ENCODE results near the gene PAIP1. TPM values are rescaled to one million over a fixed set of nuclear protein-coding genes. Genes with fewer than 3 reads are reported as not detected.
"Not testable (repeated sequence)": the region's sequence is repeated elsewhere in the genome, so short reads cannot be mapped to it uniquely, and the experiment has no call there.

The PAIP1 gene
- total and polyA plus RNA-seq, 2 experiments from 2014 or later = 123 to 131 TPM

- Histone ChIP-seq H3K9me3 (ENCODE audit: low read depth) (no peaks in the 10 kb centered on the region), H3K4me1 (ENCODE audit: insufficient read depth) (no peaks in the 10 kb centered on the region), H4K20me1 (ENCODE audit: insufficient read depth, poor library complexity, severe bottlenecking) (peaks cover 5% of the 10 kb centered on the region), H3K4me2 (no peak overlapping the region), H2AFZ (no peak overlapping the region), H3K27ac (no peak overlapping the region), H3K9me2 (replicated peaks; ENCODE audit: insufficient read depth) (no peaks in the 10 kb centered on the region), H3K4me3 (no peak overlapping the region), H3K79me2 (peaks cover 10% of the 10 kb centered on the region), H3K27me3 (no peaks in the 10 kb centered on the region), H3K36me3 (replicated peaks; ENCODE audit: insufficient read depth, low read depth) (no peaks in the 10 kb centered on the region)
- no peak for DNase-seq (ENCODE audit: low spot score)
- 59% methylated on average over 2 of the region's 2 CpGs for WGBS (ENCODE audit: low lambda C conversion rate, missing lambda C conversion rate)
- TF ChIP-seq, protein P1, sequence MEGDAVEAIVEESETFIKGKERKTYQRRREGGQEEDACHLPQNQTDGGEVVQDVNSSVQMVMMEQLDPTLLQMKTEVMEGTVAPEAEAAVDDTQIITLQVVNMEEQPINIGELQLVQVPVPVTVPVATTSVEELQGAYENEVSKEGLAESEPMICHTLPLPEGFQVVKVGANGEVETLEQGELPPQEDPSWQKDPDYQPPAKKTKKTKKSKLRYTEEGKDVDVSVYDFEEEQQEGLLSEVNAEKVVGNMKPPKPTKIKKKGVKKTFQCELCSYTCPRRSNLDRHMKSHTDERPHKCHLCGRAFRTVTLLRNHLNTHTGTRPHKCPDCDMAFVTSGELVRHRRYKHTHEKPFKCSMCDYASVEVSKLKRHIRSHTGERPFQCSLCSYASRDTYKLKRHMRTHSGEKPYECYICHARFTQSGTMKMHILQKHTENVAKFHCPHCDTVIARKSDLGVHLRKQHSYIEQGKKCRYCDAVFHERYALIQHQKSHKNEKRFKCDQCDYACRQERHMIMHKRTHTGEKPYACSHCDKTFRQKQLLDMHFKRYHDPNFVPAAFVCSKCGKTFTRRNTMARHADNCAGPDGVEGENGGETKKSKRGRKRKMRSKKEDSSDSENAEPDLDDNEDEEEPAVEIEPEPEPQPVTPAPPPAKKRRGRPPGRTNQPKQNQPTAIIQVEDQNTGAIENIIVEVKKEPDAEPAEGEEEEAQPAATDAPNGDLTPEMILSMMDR (IDR thresholded peaks at IDR 0.05; ENCODE audit: poor library complexity) = no peak
- TF ChIP-seq EZH2phosphoT487 (IDR thresholded peaks at IDR 0.05; ENCODE audit: low read depth, severe bottlenecking, unreplicated experiment) = no peak
- no peak for TF ChIP-seq EZH2 (IDR thresholded peaks at IDR 0.05; ENCODE audit: borderline replicate concordance)
Observed at GRCh38 chr5:43560128-43560527, 3.3 kb upstream of the PAIP1 start.

DNA sequence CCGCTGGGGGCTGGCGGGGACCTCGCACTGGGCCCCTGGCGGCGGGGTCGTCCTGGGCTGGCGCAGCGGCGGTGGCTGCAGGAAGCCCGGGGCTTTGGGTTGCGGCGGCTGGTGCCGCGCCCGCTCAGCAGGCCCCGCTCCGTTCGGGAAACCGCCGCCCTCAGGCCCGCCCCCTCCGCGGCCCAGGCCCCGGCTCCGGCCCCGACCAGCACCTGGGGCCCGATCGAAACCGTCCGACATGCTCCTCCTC is 345 bp downstream of the PAIP1 start:
- Histone ChIP-seq H3K27ac (peak overlapping the region; percentile 100), H2AFZ (peak overlapping the region; percentile 99), H3K4me1 (ENCODE audit: insufficient read depth) (peaks cover 19% of the 10 kb centered on the region), H3K4me2 (peak overlapping the region; percentile 85), H3K79me2 (peaks cover 46% of the 10 kb centered on the region), H3K4me3 (peak overlapping the region; percentile 85), H4K20me1 (ENCODE audit: insufficient read depth, poor library complexity, severe bottlenecking) (peaks cover 40% of the 10 kb centered on the region)
- not testable (repeated sequence) for H3K9me2 ChIP-seq (replicated peaks; ENCODE audit: insufficient read depth); H3K27me3 ChIP-seq; H3K36me3 ChIP-seq (replicated peaks; ENCODE audit: insufficient read depth, low read depth); DNase-seq (ENCODE audit: low spot score); H3K9me3 ChIP-seq (ENCODE audit: low read depth)
- WGBS (ENCODE audit: low lambda C conversion rate, missing lambda C conversion rate) = no CpG with 5 or more reads among the region's 30 CpGs

- no peaks in the 10 kb centered on the region for H3K36me3 ChIP-seq (replicated peaks; ENCODE audit: insufficient read depth, low read depth)
- 3% methylated on average over 38 of the region's 44 CpGs for whole genome bisulfite sequencing (ENCODE audit: low lambda C conversion rate, missing lambda C conversion rate)
- TF ChIP-seq, protein P1 (IDR thresholded peaks at IDR 0.05; ENCODE audit: poor library complexity) = no peak
- TF ChIP-seq EZH2phosphoT487 (IDR thresholded peaks at IDR 0.05; ENCODE audit: low read depth, severe bottlenecking, unreplicated experiment) (no peak), EZH2 (IDR thresholded peaks at IDR 0.05; ENCODE audit: borderline replicate concordance) (no peak)
- peak overlapping the region; percentile 85 for H3K4me3 ChIP-seq
- no peaks in the 10 kb centered on the region for H3K27me3 ChIP-seq
- DNase-seq (ENCODE audit: low spot score) = peak; percentile 64
- H3K9me2 ChIP-seq (replicated peaks; ENCODE audit: insufficient read depth) = no peaks in the 10 kb centered on the region
- peaks cover 22% of the 10 kb centered on the region for H3K4me1 ChIP-seq (ENCODE audit: insufficient read depth)
- peak overlapping the region; percentile 85 for H3K4me2 ChIP-seq
- peak overlapping the region; percentile 99 for H2AFZ ChIP-seq
- H3K79me2 ChIP-seq = peaks cover 51% of the 10 kb centered on the region
- peak overlapping the region; percentile 100 for H3K27ac ChIP-seq
- no peaks in the 10 kb centered on the region for H3K9me3 ChIP-seq (ENCODE audit: low read depth)
- peaks cover 45% of the 10 kb centered on the region for H4K20me1 ChIP-seq (ENCODE audit: insufficient read depth, poor library complexity, severe bottlenecking)
Observed at GRCh38 chr5:43555895-43556606, 826 bp downstream of the PAIP1 start.

DNA sequence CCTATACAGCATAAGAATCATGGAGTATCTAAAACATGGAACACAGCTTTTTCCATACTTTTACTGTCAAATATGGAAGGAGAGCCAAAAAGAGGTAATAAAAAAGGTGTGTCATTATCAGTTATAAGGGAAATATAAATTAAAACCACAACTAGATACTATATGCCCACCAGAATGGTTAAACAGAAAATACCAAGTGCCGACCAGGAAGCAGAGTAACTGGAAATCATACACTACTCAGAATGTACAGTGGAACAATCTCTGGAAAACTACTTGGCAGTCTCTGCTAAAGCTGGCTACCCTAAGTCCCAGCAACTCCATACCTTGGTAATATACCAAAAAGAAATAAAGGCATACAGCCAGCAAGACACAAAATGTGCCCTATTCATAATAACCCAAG is 2.4 kb downstream of the PAIP1 start:
- Histone ChIP-seq H3K27me3 (no peaks in the 10 kb centered on the region), H3K9me2 (replicated peaks; ENCODE audit: insufficient read depth) (no peaks in the 10 kb centered on the region), H3K4me3 (peak overlapping the region; percentile 85), H3K4me1 (ENCODE audit: insufficient read depth) (peaks cover 22% of the 10 kb centered on the region), H2AFZ (no peak overlapping the region), H3K9me3 (ENCODE audit: low read depth) (no peaks in the 10 kb centered on the region), H3K79me2 (peaks cover 66% of the 10 kb centered on the region), H3K4me2 (peak overlapping the region; percentile 85), H3K27ac (no peak overlapping the region), H4K20me1 (ENCODE audit: insufficient read depth, poor library complexity, severe bottlenecking) (peaks cover 60% of the 10 kb centered on the region), H3K36me3 (replicated peaks; ENCODE audit: insufficient read depth, low read depth) (no peaks in the 10 kb centered on the region)
- 94% methylated on average over 1 of the region's 1 CpG for WGBS (ENCODE audit: low lambda C conversion rate, missing lambda C conversion rate)
- TF ChIP-seq EZH2phosphoT487 (IDR thresholded peaks at IDR 0.05; ENCODE audit: low read depth, severe bottlenecking, unreplicated experiment) = no peak
- TF ChIP-seq EZH2 (IDR thresholded peaks at IDR 0.05; ENCODE audit: borderline replicate concordance) = no peak
- TF ChIP-seq, protein P1 (IDR thresholded peaks at IDR 0.05; ENCODE audit: poor library complexity) = no peak
- DNase-seq (ENCODE audit: low spot score) = no peak
